ES-I3 (cell line): ENCODE data around the gene NAALADL1.
"Not testable (repeated sequence)": the region's sequence is repeated elsewhere in the genome, so short reads cannot be mapped to it uniquely, and the experiment has no call there.

ENCODE experiments used
- H3K36me3 ChIP-seq: 2 replicates; pipeline ENCODE4 v1.6.1; 2013; ENCODE audit warnings: mild to moderate bottlenecking, low read length, control low read depth, moderate library complexity; ENCODE audit not compliant: insufficient read depth
- H3K4me1 ChIP-seq: 2 replicates; pipeline ENCODE4 v1.6.1; 2013; ENCODE audit warnings: mild to moderate bottlenecking, control low read depth, low read length; ENCODE audit not compliant: insufficient read depth
- H3K9ac ChIP-seq: 2 replicates; pipeline ENCODE4 v1.6.1; 2013; ENCODE audit warnings: low read depth, mild to moderate bottlenecking, low read length, moderate library complexity
- H3K9me3 ChIP-seq: 2 replicates; pipeline ENCODE4 v1.6.1; 2013; ENCODE audit warnings: mild to moderate bottlenecking, low read length, moderate library complexity; ENCODE audit not compliant: control insufficient read depth, insufficient read depth

NAALADL1 gene

GRCh38 chr11:65023502-65023901 is 34.9 kb downstream of the NAALADL1 start:
- not testable (repeated sequence) for H3K4me1 ChIP-seq, H3K36me3 ChIP-seq, H3K9me3 ChIP-seq

GRCh38 chr11:65021509-65021908 is 36.8 kb downstream of the NAALADL1 start:
- Histone ChIP-seq H3K4me1 (no peaks in the 10 kb centered on the region), H3K36me3 (no peaks in the 10 kb centered on the region; the same call in 1 of the 2 replicates), H3K9ac (no peak overlapping the region), H3K9me3 (no peaks in the 10 kb centered on the region)

More at GRCh38 chr11:65023502-65023901, 34.9 kb downstream of the NAALADL1 start:
- not testable (repeated sequence) for H3K9ac ChIP-seq

- Histone ChIP-seq H3K9me3 (no peaks in the 10 kb centered on the region), H3K36me3 (no peaks in the 10 kb centered on the region; the same call in 1 of the 2 replicates), H3K9ac (no peak overlapping the region), H3K4me1 (no peaks in the 10 kb centered on the region)
Observed at GRCh38 chr11:65021003-65021402, 37.4 kb downstream of the NAALADL1 start.

GRCh38 chr11:65019824-65020223 is 38.5 kb downstream of the NAALADL1 start:
- no peaks in the 10 kb centered on the region; the same call in 1 of the 2 replicates for H3K36me3 ChIP-seq

GRCh38 chr11:65017937-65018336 is 40.4 kb downstream of the NAALADL1 start:
- no peaks in the 10 kb centered on the region for H3K9me3 ChIP-seq
- no peaks in the 10 kb centered on the region for H3K4me1 ChIP-seq
- H3K9ac ChIP-seq: no peak overlapping the region
- H3K36me3 ChIP-seq: no peaks in the 10 kb centered on the region; the same call in 1 of the 2 replicates

More at GRCh38 chr11:65019824-65020223, 38.5 kb downstream of the NAALADL1 start:
- H3K9ac ChIP-seq: no peak overlapping the region
- H3K4me1 ChIP-seq: no peaks in the 10 kb centered on the region
- H3K9me3 ChIP-seq: no peaks in the 10 kb centered on the region

GRCh38 chr11:65016705-65017104 is 41.6 kb downstream of the NAALADL1 start:
- Histone ChIP-seq H3K36me3 (no peaks in the 10 kb centered on the region; the same call in 1 of the 2 replicates), H3K9ac (no peak overlapping the region), H3K4me1 (no peaks in the 10 kb centered on the region), H3K9me3 (no peaks in the 10 kb centered on the region)

- no peaks in the 10 kb centered on the region for H3K4me1 ChIP-seq
- H3K9me3 ChIP-seq: no peaks in the 10 kb centered on the region
- H3K9ac ChIP-seq: peak overlapping the region; percentile 46
- no peaks in the 10 kb centered on the region for H3K36me3 ChIP-seq
Observed at GRCh38 chr11:65014726-65015227, 43.6 kb downstream of the NAALADL1 start.

GRCh38 chr11:65013888-65014725 is 44.2 kb downstream of the NAALADL1 start, which contains the start of gene ARL2:
ARL2 (plus strand) TSS chr11:65014160; CDS start chr11:65014208, 48 bp downstream.
- H3K36me3 ChIP-seq: no peaks in the 10 kb centered on the region
- H3K4me1 ChIP-seq: no peaks in the 10 kb centered on the region
- H3K9me3 ChIP-seq: no peaks in the 10 kb centered on the region
- H3K9ac ChIP-seq: peak within 1 kb of the TSS; percentile 46

GRCh38 chr11:65013130-65013887 is 45.0 kb downstream of the NAALADL1 start:
- Histone ChIP-seq H3K36me3 (no peaks in the 10 kb centered on the region), H3K9me3 (no peaks in the 10 kb centered on the region), H3K4me1 (no peaks in the 10 kb centered on the region), H3K9ac (peak overlapping the region; percentile 46)

- Histone ChIP-seq H3K9ac (no peak overlapping the region), H3K4me1 (no peaks in the 10 kb centered on the region; the same call in 1 of the 2 replicates), H3K36me3 (no peaks in the 10 kb centered on the region), H3K9me3 (no peaks in the 10 kb centered on the region)
Observed at GRCh38 chr11:65008873-65009272, 49.5 kb downstream of the NAALADL1 start.

GRCh38 chr11:65008016-65008415 is 50.3 kb downstream of the NAALADL1 start:
- Histone ChIP-seq H3K4me1 (no peaks in the 10 kb centered on the region; the same call in 1 of the 2 replicates), H3K9me3 (no peaks in the 10 kb centered on the region), H3K9ac (no peak overlapping the region), H3K36me3 (no peaks in the 10 kb centered on the region)

GRCh38 chr11:65003968-65004367 is 54.4 kb downstream of the NAALADL1 start:
- H3K9ac ChIP-seq, H3K36me3 ChIP-seq, H3K9me3 ChIP-seq, H3K4me1 ChIP-seq: not testable (repeated sequence)

- H3K36me3 ChIP-seq: no peaks in the 10 kb centered on the region
- H3K9me3 ChIP-seq: no peaks in the 10 kb centered on the region
- no peak overlapping the region for H3K9ac ChIP-seq
- H3K4me1 ChIP-seq: no peaks in the 10 kb centered on the region; the same call in 1 of the 2 replicates
Observed at GRCh38 chr11:65003282-65003681, 55.1 kb downstream of the NAALADL1 start.

GRCh38 chr11:65002706-65003105 is 55.6 kb downstream of the NAALADL1 start:
- Histone ChIP-seq H3K9me3 (no peaks in the 10 kb centered on the region), H3K4me1 (no peaks in the 10 kb centered on the region; the same call in 1 of the 2 replicates), H3K9ac (no peak overlapping the region)

More at GRCh38 chr11:65002706-65003105, 55.6 kb downstream of the NAALADL1 start:
- no peaks in the 10 kb centered on the region for H3K36me3 ChIP-seq
